Nephron (organoid): ENCODE results near the gene OTOP1.
"Not testable (repeated sequence)": the region's sequence is repeated elsewhere in the genome, so short reads cannot be mapped to it uniquely, and the experiment has no call there.

Experiments
- H3K27ac Mint-ChIP-seq, 3 experiments: 2 replicates each; pipeline ENCODE4 v1.8.0; 2020; ENCODE audit warnings: mixed read lengths in 3 of 3, mild to moderate bottlenecking in 2 of 3, moderate library complexity in 1 of 3
- H3K27me3 Mint-ChIP-seq: 2 replicates; pipeline ENCODE4 v1.8.0; 2021; ENCODE audit warnings: low read depth, mild to moderate bottlenecking, moderate library complexity, mixed read lengths
- H3K36me3 Mint-ChIP-seq: 2 replicates; pipeline ENCODE4 v1.8.0; 2020; ENCODE audit warnings: low read depth, mixed read lengths
- H3K4me1 Mint-ChIP-seq: 2 replicates; pipeline ENCODE4 v1.8.0; 2020; ENCODE audit warnings: mixed read lengths
- H3K4me3 Mint-ChIP-seq, 3 experiments: 2 replicates each; pipeline ENCODE4 v1.8.0; 2020; ENCODE audit warnings: mild to moderate bottlenecking in 3 of 3, mixed read lengths in 3 of 3, moderate library complexity in 2 of 3
- H3K9me3 Mint-ChIP-seq: 2 replicates; pipeline ENCODE4 v1.8.0; 2020; ENCODE audit warnings: mixed read lengths
- CTCF ChIP-seq, 3 experiments: fragments of 200-600 bp; sonication (generic); IDR thresholded peaks; one replicate each; pipeline ENCODE4 v1.5.0; 2021; ENCODE audit warnings: antibody characterized with exemption in 3 of 3; ENCODE audit not compliant: unreplicated experiment in 3 of 3

The OTOP1 gene

GRCh38 chr4:4204401-4204745 lies 22.4 kb downstream of the OTOP1 start:
- no peak overlapping the region for H3K4me3 Mint-ChIP-seq
- H3K4me1 Mint-ChIP-seq = no peaks in the 10 kb centered on the region
- H3K9me3 Mint-ChIP-seq = no peaks in the 10 kb centered on the region
- no peaks in the 10 kb centered on the region for H3K36me3 Mint-ChIP-seq
- TF ChIP-seq CTCF (IDR thresholded peaks at IDR 0.05; ENCODE audit: unreplicated experiment in 3 of 3) = no peak
- peaks cover 27% of the 10 kb centered on the region for H3K27me3 Mint-ChIP-seq
- H3K27ac Mint-ChIP-seq = no peak overlapping the region

GRCh38 chr4:4203688-4204400 lies 22.9 kb downstream of the OTOP1 start:
- Mint-ChIP-seq H3K27ac (no peak overlapping the region), H3K27me3 (peaks cover 26% of the 10 kb centered on the region), H3K36me3 (no peaks in the 10 kb centered on the region), H3K4me3 (no peak overlapping the region), H3K4me1 (no peaks in the 10 kb centered on the region), H3K9me3 (no peaks in the 10 kb centered on the region)
- no peak for TF ChIP-seq CTCF (IDR thresholded peaks at IDR 0.05; ENCODE audit: unreplicated experiment in 3 of 3)

GRCh38 chr4:4202510-4202909 lies 24.2 kb downstream of the OTOP1 start:
- Mint-ChIP-seq H3K4me3 (no peak overlapping the region), H3K27ac (no peak overlapping the region), H3K36me3 (no peaks in the 10 kb centered on the region), H3K4me1 (no peaks in the 10 kb centered on the region), H3K9me3 (no peaks in the 10 kb centered on the region), H3K27me3 (peaks cover 25% of the 10 kb centered on the region)
- no peak for TF ChIP-seq CTCF (IDR thresholded peaks at IDR 0.05; ENCODE audit: unreplicated experiment in 3 of 3)

- Mint-ChIP-seq H3K36me3 (no peaks in the 10 kb centered on the region), H3K27ac (no peak overlapping the region), H3K27me3 (peaks cover 28% of the 10 kb centered on the region), H3K9me3 (no peaks in the 10 kb centered on the region), H3K4me1 (no peaks in the 10 kb centered on the region), H3K4me3 (no peak overlapping the region)
- no peak for TF ChIP-seq CTCF (IDR thresholded peaks at IDR 0.05; ENCODE audit: unreplicated experiment in 3 of 3)
Observed at GRCh38 chr4:4200624-4201023, 26.1 kb downstream of the OTOP1 start.

GRCh38 chr4:4195354-4195753 lies 31.4 kb downstream of the OTOP1 start:
- H3K9me3 Mint-ChIP-seq = no peaks in the 10 kb centered on the region
- no peak overlapping the region for H3K27ac Mint-ChIP-seq
- H3K27me3 Mint-ChIP-seq = peaks cover 33% of the 10 kb centered on the region
- no peak overlapping the region for H3K4me3 Mint-ChIP-seq
- H3K36me3 Mint-ChIP-seq = no peaks in the 10 kb centered on the region
- no peak for TF ChIP-seq CTCF (IDR thresholded peaks at IDR 0.05; ENCODE audit: unreplicated experiment in 3 of 3)
- no peaks in the 10 kb centered on the region for H3K4me1 Mint-ChIP-seq

GRCh38 chr4:4188557-4188956 lies 38.2 kb downstream of the OTOP1 start:
- not testable (repeated sequence) for H3K4me3 Mint-ChIP-seq, H3K36me3 Mint-ChIP-seq, H3K4me1 Mint-ChIP-seq, H3K27ac Mint-ChIP-seq, H3K9me3 Mint-ChIP-seq
- H3K27me3 Mint-ChIP-seq = peaks cover 42% of the 10 kb centered on the region
